ENCODE measurements around the gene SLC6A19.

SLC6A19 gene

GRCh38 chr5:1192971-1193590 lies 8.3 kb upstream of the SLC6A19 start:
- H3K4me1 ChIP-seq (ENCODE audit: control insufficient read depth, insufficient read depth, low read length), result no peaks in the 10 kb centered on the region
- H3K4me3 ChIP-seq (ENCODE audit: low read length), result no peak overlapping the region
- no peak overlapping the region for H3K9ac ChIP-seq (ENCODE audit: low read length)
- H3K27me3 ChIP-seq (ENCODE audit: control insufficient read depth, insufficient read depth, low read length), result peaks cover 11% of the 10 kb centered on the region
- no peaks in the 10 kb centered on the region for H3K36me3 ChIP-seq (ENCODE audit: control insufficient read depth, insufficient read depth, low read length)
- H3K9me3 ChIP-seq (ENCODE audit: control insufficient read depth, low read length), result no peaks in the 10 kb centered on the region

- H3K9me3 ChIP-seq (ENCODE audit: control insufficient read depth, low read length), result no peaks in the 10 kb centered on the region
- H3K9ac ChIP-seq (ENCODE audit: low read length), result no peak overlapping the region
- H3K27me3 ChIP-seq (ENCODE audit: control insufficient read depth, insufficient read depth, low read length), result peaks cover 14% of the 10 kb centered on the region
- H3K4me3 ChIP-seq (ENCODE audit: low read length), result no peak overlapping the region
- H3K4me1 ChIP-seq (ENCODE audit: control insufficient read depth, insufficient read depth, low read length), result no peaks in the 10 kb centered on the region
- no peaks in the 10 kb centered on the region for H3K36me3 ChIP-seq (ENCODE audit: control insufficient read depth, insufficient read depth, low read length)
These were observed 7.8 kb upstream of the SLC6A19 start for GRCh38 chr5:1193591-1193985.

- H3K9ac ChIP-seq (ENCODE audit: low read length), result no peak overlapping the region
- peaks cover 20% of the 10 kb centered on the region for H3K27me3 ChIP-seq (ENCODE audit: control insufficient read depth, insufficient read depth, low read length)
- H3K9me3 ChIP-seq (ENCODE audit: control insufficient read depth, low read length), result no peaks in the 10 kb centered on the region
- H3K4me1 ChIP-seq (ENCODE audit: control insufficient read depth, insufficient read depth, low read length), result no peaks in the 10 kb centered on the region
- H3K4me3 ChIP-seq (ENCODE audit: low read length), result no peak overlapping the region
- H3K36me3 ChIP-seq (ENCODE audit: control insufficient read depth, insufficient read depth, low read length), result no peaks in the 10 kb centered on the region
These were observed 7.0 kb upstream of the SLC6A19 start for GRCh38 chr5:1194378-1194777.

GRCh38 chr5:1195439-1195838 lies 6.0 kb upstream of the SLC6A19 start:
- Histone ChIP-seq H3K9me3 (ENCODE audit: control insufficient read depth, low read length) (no peaks in the 10 kb centered on the region), H3K9ac (ENCODE audit: low read length) (no peak overlapping the region), H3K4me1 (ENCODE audit: control insufficient read depth, insufficient read depth, low read length) (peaks cover 9% of the 10 kb centered on the region), H3K27me3 (ENCODE audit: control insufficient read depth, insufficient read depth, low read length) (peaks cover 26% of the 10 kb centered on the region), H3K36me3 (ENCODE audit: control insufficient read depth, insufficient read depth, low read length) (no peaks in the 10 kb centered on the region), H3K4me3 (ENCODE audit: low read length) (no peak overlapping the region)

GRCh38 chr5:1195916-1196315 lies 5.5 kb upstream of the SLC6A19 start:
- H3K9me3 ChIP-seq (ENCODE audit: control insufficient read depth, low read length), result no peaks in the 10 kb centered on the region
- no peak overlapping the region for H3K9ac ChIP-seq (ENCODE audit: low read length)
- peaks cover 21% of the 10 kb centered on the region for H3K27me3 ChIP-seq (ENCODE audit: control insufficient read depth, insufficient read depth, low read length)
- peaks cover 13% of the 10 kb centered on the region for H3K4me1 ChIP-seq (ENCODE audit: control insufficient read depth, insufficient read depth, low read length)
- H3K4me3 ChIP-seq (ENCODE audit: low read length), result no peak overlapping the region
- H3K36me3 ChIP-seq (ENCODE audit: control insufficient read depth, insufficient read depth, low read length), result no peaks in the 10 kb centered on the region

- H3K4me1 ChIP-seq (ENCODE audit: control insufficient read depth, insufficient read depth, low read length), result peaks cover 20% of the 10 kb centered on the region
- H3K27me3 ChIP-seq (ENCODE audit: control insufficient read depth, insufficient read depth, low read length), result peaks cover 20% of the 10 kb centered on the region
- H3K9ac ChIP-seq (ENCODE audit: low read length), result no peak overlapping the region
- H3K36me3 ChIP-seq (ENCODE audit: control insufficient read depth, insufficient read depth, low read length), result no peaks in the 10 kb centered on the region
- H3K9me3 ChIP-seq (ENCODE audit: control insufficient read depth, low read length), result no peaks in the 10 kb centered on the region
- H3K4me3 ChIP-seq (ENCODE audit: low read length), result no peak overlapping the region
These were observed 4.8 kb upstream of the SLC6A19 start for GRCh38 chr5:1196562-1196961.

- peaks cover 20% of the 10 kb centered on the region for H3K27me3 ChIP-seq (ENCODE audit: control insufficient read depth, insufficient read depth, low read length)
- no peaks in the 10 kb centered on the region for H3K9me3 ChIP-seq (ENCODE audit: control insufficient read depth, low read length)
- peaks cover 23% of the 10 kb centered on the region for H3K4me1 ChIP-seq (ENCODE audit: control insufficient read depth, insufficient read depth, low read length)
- no peak overlapping the region for H3K4me3 ChIP-seq (ENCODE audit: low read length)
- no peak overlapping the region for H3K9ac ChIP-seq (ENCODE audit: low read length)
- H3K36me3 ChIP-seq (ENCODE audit: control insufficient read depth, insufficient read depth, low read length), result no peaks in the 10 kb centered on the region
These were observed 3.3 kb upstream of the SLC6A19 start for GRCh38 chr5:1197876-1198666.

- no peaks in the 10 kb centered on the region for H3K36me3 ChIP-seq (ENCODE audit: control insufficient read depth, insufficient read depth, low read length)
- no peak overlapping the region for H3K4me3 ChIP-seq (ENCODE audit: low read length)
- H3K27me3 ChIP-seq (ENCODE audit: control insufficient read depth, insufficient read depth, low read length), result peaks cover 20% of the 10 kb centered on the region
- no peaks in the 10 kb centered on the region for H3K9me3 ChIP-seq (ENCODE audit: control insufficient read depth, low read length)
- H3K4me1 ChIP-seq (ENCODE audit: control insufficient read depth, insufficient read depth, low read length), result peaks cover 23% of the 10 kb centered on the region
- no peak overlapping the region for H3K9ac ChIP-seq (ENCODE audit: low read length)
These were observed 2.1 kb upstream of the SLC6A19 start for GRCh38 chr5:1199340-1199648.

GRCh38 chr5:1199649-1200494 lies 1.5 kb upstream of the SLC6A19 start:
- Histone ChIP-seq H3K9ac (ENCODE audit: low read length) (no peak overlapping the region), H3K27me3 (ENCODE audit: control insufficient read depth, insufficient read depth, low read length) (peaks cover 20% of the 10 kb centered on the region), H3K4me3 (ENCODE audit: low read length) (no peak overlapping the region)

GRCh38 chr5:1200495-1201326 lies 684 bp upstream of the SLC6A19 start:
- Histone ChIP-seq H3K4me3 (ENCODE audit: low read length) (no peak overlapping the region), H3K9me3 (ENCODE audit: control insufficient read depth, low read length) (no peaks in the 10 kb centered on the region), H3K4me1 (ENCODE audit: control insufficient read depth, insufficient read depth, low read length) (peaks cover 23% of the 10 kb centered on the region), H3K9ac (ENCODE audit: low read length) (no peak overlapping the region), H3K27me3 (ENCODE audit: control insufficient read depth, insufficient read depth, low read length) (peaks cover 20% of the 10 kb centered on the region), H3K36me3 (ENCODE audit: control insufficient read depth, insufficient read depth, low read length) (no peaks in the 10 kb centered on the region)

More at GRCh38 chr5:1199649-1200494, 1.5 kb upstream of the SLC6A19 start:
- Histone ChIP-seq H3K36me3 (ENCODE audit: control insufficient read depth, insufficient read depth, low read length) (no peaks in the 10 kb centered on the region), H3K9me3 (ENCODE audit: control insufficient read depth, low read length) (no peaks in the 10 kb centered on the region), H3K4me1 (ENCODE audit: control insufficient read depth, insufficient read depth, low read length) (peaks cover 23% of the 10 kb centered on the region)

GRCh38 chr5:1202026-1202797 lies 817 bp downstream of the SLC6A19 start:
- Histone ChIP-seq H3K4me3 (ENCODE audit: low read length) (no peak overlapping the region), H3K36me3 (ENCODE audit: control insufficient read depth, insufficient read depth, low read length) (no peaks in the 10 kb centered on the region), H3K9ac (ENCODE audit: low read length) (no peak overlapping the region), H3K27me3 (ENCODE audit: control insufficient read depth, insufficient read depth, low read length) (peaks cover 24% of the 10 kb centered on the region), H3K9me3 (ENCODE audit: control insufficient read depth, low read length) (no peaks in the 10 kb centered on the region), H3K4me1 (ENCODE audit: control insufficient read depth, insufficient read depth, low read length) (peaks cover 23% of the 10 kb centered on the region)

Measured in mucosa of stomach (tissue), 1 donor.